DMS 273 treated with DMSO at 0.1 percent for 48 hours (cell line): ENCODE measurements around the gene TIFAB.

Source experiments
- DNase-seq: peaks from one replicate; lab custom pipeline; 2025; lab: John Stamatoyannopoulos, UW

TIFAB gene

DNA sequence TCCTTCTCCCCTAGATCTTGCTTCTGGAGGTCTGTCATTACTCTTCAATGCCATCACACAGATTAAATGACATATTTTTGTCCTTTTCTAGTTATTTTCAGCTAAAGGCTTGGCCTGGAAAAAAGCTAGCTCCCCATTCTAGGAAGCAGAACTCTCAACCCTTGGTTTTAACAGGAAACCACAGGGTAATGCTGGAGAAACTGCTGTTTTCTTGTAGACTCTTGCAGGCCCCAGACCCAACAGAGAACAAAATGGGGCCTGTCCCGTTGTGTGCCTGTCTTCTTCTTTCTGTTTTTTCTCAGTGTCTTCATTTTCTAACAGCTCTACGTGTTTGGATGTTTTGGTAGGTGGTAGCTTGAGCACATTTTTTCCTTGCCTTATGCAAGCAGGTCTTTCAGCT is 26.5 kb downstream of the TIFAB start:
- no peak for DNase-seq

GRCh38 chr5:135423846-135424168 is 28.3 kb downstream of the TIFAB start:
- DNase-seq: no peak

DNA sequence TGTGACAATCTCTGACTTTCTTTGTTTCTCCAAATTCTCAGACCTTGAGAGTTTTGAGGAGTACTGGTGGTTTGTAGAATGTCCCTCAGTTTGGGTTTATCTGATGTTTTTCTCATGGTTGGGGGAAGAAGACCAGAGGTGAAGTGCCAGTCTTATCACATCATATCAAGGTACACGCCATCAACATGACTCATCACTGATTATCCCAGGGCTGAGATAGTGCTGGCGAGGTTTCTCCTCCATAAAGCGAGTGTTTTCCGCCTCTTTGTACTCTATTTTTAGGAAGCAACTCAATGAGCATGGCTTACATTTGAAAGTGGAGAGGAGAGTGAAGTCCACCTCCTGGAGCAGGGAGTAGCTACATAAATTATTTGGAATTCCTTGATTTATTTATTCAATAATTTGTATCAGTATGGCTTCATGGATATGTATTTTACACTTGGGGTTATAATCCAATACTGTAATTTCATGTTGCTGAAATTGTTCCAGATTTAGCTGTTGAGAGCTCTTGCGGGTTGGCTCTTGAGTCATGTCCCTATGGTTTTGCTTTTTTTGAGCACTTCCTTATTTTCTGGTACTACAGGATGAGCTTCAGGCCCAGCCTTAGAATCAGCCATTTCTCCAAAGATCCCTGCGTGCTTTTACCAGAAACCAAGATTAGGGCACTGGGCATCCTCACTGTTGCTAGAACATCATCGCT is 28.9 kb downstream of the TIFAB start:
- no peak for DNase-seq

- no peak for DNase-seq
These were observed 29.7 kb downstream of the TIFAB start for GRCh38 chr5:135422419-135422818.

DNA sequence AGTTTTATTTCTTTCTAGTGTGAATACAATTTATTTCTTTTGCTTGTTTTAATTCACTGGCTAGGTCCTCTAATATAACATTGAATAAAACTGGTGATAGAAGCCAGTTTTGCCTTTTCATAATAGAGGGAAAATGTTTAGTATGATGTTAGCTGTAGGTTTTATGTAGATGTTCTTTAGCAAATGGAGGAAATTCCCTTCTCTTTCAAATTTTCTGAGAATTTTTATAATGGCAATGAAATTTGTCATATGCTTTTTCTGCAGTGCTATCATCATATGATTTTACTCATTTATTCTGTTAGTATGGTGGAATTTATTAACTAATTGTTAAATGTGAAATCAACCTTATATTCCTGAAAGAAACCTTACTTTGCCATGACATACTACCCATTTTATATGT is 35.1 kb downstream of the TIFAB start:
- DNase-seq: no peak

- no peak for DNase-seq
These were observed 47.1 kb downstream of the TIFAB start for GRCh38 chr5:135405082-135405481.

- DNase-seq: no peak
These were observed 50.1 kb downstream of the TIFAB start for GRCh38 chr5:135402031-135402430.

GRCh38 chr5:135400866-135401265 is 51.3 kb downstream of the TIFAB start:
- no peak for DNase-seq

GRCh38 chr5:135399794-135400542 is 52.2 kb downstream of the TIFAB start:
- no peak for DNase-seq

DNA sequence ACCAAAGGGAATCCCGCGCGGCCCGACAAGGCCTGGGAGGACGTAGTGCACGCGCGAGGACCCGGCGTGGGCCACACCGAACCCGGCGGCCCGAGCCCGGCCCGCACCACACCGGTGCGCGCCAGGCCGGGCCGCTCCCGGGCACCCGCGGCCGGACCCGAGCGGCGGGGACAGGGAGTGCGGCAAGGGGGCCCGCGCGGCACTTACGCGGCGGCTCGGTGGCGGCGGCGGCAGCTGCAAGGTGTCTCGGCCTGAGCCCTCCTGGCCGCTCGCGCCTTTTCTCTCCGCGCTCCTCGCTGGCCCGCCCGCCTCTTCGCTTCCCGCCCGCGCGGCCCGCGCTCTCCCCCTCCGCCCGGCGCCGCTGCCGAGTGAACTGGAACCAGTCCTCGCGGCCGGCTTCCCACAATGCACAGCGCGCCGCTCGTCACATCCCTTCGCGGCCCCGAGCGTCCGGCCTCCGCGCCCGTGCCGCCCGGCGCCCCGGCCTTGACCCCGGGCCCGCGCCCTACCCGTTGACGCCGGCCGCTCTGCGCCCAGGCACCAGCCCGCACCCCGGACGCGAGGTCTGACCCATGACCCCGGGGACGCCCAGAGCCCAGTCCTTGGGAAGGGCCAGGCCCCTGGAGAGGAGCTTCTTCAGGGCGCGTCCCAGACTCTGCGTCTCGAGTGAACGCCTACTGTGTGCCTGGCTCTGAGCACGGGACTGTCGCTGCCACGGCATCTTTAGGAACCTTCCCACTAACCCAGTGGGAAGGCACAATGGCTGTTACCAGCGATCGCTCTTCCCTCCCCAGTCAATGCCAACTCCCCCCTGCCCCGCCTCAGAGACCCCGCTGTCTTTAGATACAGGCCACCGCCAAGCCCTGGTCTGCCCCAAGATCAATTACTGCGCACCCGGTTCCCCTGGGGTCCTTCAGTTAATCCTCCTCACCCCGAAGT is 53.0 kb downstream of the TIFAB start, which contains the start of gene MACROH2A1:
MACROH2A1 (minus strand) TSS at position 377 of the 939 bp plus-strand sequence. CDS start 10,138 bp downstream, outside the sequence.
- peak; percentile 35 for DNase-seq

- DNase-seq: no peak
These were observed 53.8 kb downstream of the TIFAB start for GRCh38 chr5:135398160-135398854.
